ENCODE results near the gene PPP1R14B. TPM values are rescaled to one million over a fixed set of nuclear protein-coding genes. Genes with fewer than 3 reads are reported as not detected.

The PPP1R14B gene
- total RNA-seq, 1 experiment from 2014 or later = 583 TPM

- Mint-ChIP-seq H3K27me3 (ENCODE audit: insufficient read depth, unreplicated experiment) (peaks cover 11% of the 10 kb centered on the region), H3K4me3 (ENCODE audit: unreplicated experiment) (no peak overlapping the region), H3K27ac (ENCODE audit: low read depth, unreplicated experiment) (no peak overlapping the region), H3K36me3 (ENCODE audit: insufficient read depth, unreplicated experiment) (peaks cover 13% of the 10 kb centered on the region), H3K9me3 (ENCODE audit: unreplicated experiment) (no peaks in the 10 kb centered on the region), H3K4me1 (ENCODE audit: insufficient read depth, unreplicated experiment) (peaks cover 15% of the 10 kb centered on the region)
- no TSS peak for BruUV-seq (replicated peaks)
- POLR2A ChIA-PET = interaction anchor here (0.6 to 1.5 kb wide), 3 partner anchors 21 to 47 kb away, joined by 3 to 8 read pairs (median 4); partner anchors contain the start of gene PRDX5
- no peak for TF ChIP-seq CTCF (IDR thresholded peaks at IDR 0.05; ENCODE audit: unreplicated experiment)
- DNase-seq (ENCODE audit: unreplicated experiment) = no peak
- CTCF ChIA-PET = interaction anchor here (0.6 to 9.9 kb wide), 3 partner anchors 12 to 803 kb away, joined by 3 to 96 read pairs (median 4); partner anchors contain the start of gene CATSPERZ
- intact Hi-C loops (cut with micrococcal nuclease) = no loop called here
Observed at GRCh38 chr11:64290352-64291261, 43.9 kb upstream of the PPP1R14B start.

- H3K4me3 Mint-ChIP-seq (ENCODE audit: unreplicated experiment) = no peak overlapping the region
- H3K9me3 Mint-ChIP-seq (ENCODE audit: unreplicated experiment) = no peaks in the 10 kb centered on the region
- CTCF ChIA-PET = interaction anchor here (0.7 to 9.9 kb wide), 3 partner anchors 14 to 17 kb away, joined by 3 to 96 read pairs (median 3); partner anchors contain the start of gene CATSPERZ
- H3K4me1 Mint-ChIP-seq (ENCODE audit: insufficient read depth, unreplicated experiment) = peaks cover 15% of the 10 kb centered on the region
- intact Hi-C loops (cut with micrococcal nuclease) = loop anchor here (5.0 kb wide), 2 partner anchors 37 to 102 kb away; partner anchors contain the start of genes PLCB3 and STIP1
- POLR2A ChIA-PET = interaction anchor here (0.5 to 1.5 kb wide), 3 partner anchors 12 to 191 kb away, joined by 3 to 8 read pairs (median 4); no protein-coding TSS in a partner anchor
- no peak for TF ChIP-seq CTCF (IDR thresholded peaks at IDR 0.05; ENCODE audit: unreplicated experiment)
- peaks cover 13% of the 10 kb centered on the region for H3K36me3 Mint-ChIP-seq (ENCODE audit: insufficient read depth, unreplicated experiment)
- no peak overlapping the region for H3K27ac Mint-ChIP-seq (ENCODE audit: low read depth, unreplicated experiment)
- no peak for DNase-seq (ENCODE audit: unreplicated experiment)
- peaks cover 11% of the 10 kb centered on the region for H3K27me3 Mint-ChIP-seq (ENCODE audit: insufficient read depth, unreplicated experiment)
- BruUV-seq (replicated peaks) = no TSS peak
Observed at GRCh38 chr11:64289002-64289564, 42.3 kb upstream of the PPP1R14B start.

GRCh38 chr11:64288353-64288750 is 41.6 kb upstream of the PPP1R14B start:
- CTCF ChIA-PET = interaction anchor here (9.9 kb wide), 1 partner anchor 14 kb away, joined by 96 read pairs; the partner anchor contains the start of gene CATSPERZ
- BruUV-seq (replicated peaks) = no TSS peak

More at GRCh38 chr11:64288353-64288750, 41.6 kb upstream of the PPP1R14B start:
- peaks cover 13% of the 10 kb centered on the region for H3K36me3 Mint-ChIP-seq (ENCODE audit: insufficient read depth, unreplicated experiment)
- POLR2A ChIA-PET = interaction anchor here (0.5 to 1.1 kb wide), 2 partner anchors 37 to 190 kb away, joined by 3 to 4 read pairs; partner anchors contain the start of gene PLCB3
- H3K27ac Mint-ChIP-seq (ENCODE audit: low read depth, unreplicated experiment) = no peak overlapping the region
- peaks cover 15% of the 10 kb centered on the region for H3K4me1 Mint-ChIP-seq (ENCODE audit: insufficient read depth, unreplicated experiment)
- TF ChIP-seq CTCF (IDR thresholded peaks at IDR 0.05; ENCODE audit: unreplicated experiment) = no peak
- DNase-seq (ENCODE audit: unreplicated experiment) = no peak
- intact Hi-C loops (cut with micrococcal nuclease) = loop anchor here (5.0 kb wide), 2 partner anchors 36 to 101 kb away; partner anchors contain the start of genes PLCB3 and STIP1
- H3K4me3 Mint-ChIP-seq (ENCODE audit: unreplicated experiment) = no peak overlapping the region
- H3K27me3 Mint-ChIP-seq (ENCODE audit: insufficient read depth, unreplicated experiment) = peaks cover 11% of the 10 kb centered on the region
- no peaks in the 10 kb centered on the region for H3K9me3 Mint-ChIP-seq (ENCODE audit: unreplicated experiment)

Data from MCF 10A (cell line).